Measurements from ENCODE around the gene PRKAG1. TPM values are rescaled to one million over a fixed set of nuclear protein-coding genes. Genes with fewer than 3 reads are reported as not detected.
A peak's percentile ranks its signal among the peaks of the same experiment; 100 is the strongest.

Gene PRKAG1
- total and polyA plus RNA-seq, 11 donors: 72.0 to 107 (median 97.9) TPM

GRCh38 chr12:48973941-48974673 lies 44.5 kb downstream of the PRKAG1 start:
- no peak overlapping the region for H3K27ac ChIP-seq
- 19 to 29% (median 20%) methylated on average over 9 to 19 of the region's 19 CpGs for WGBS, 4 donors
- H3K27me3 ChIP-seq: peaks cover 47 to 100% (median 94%) of the 10 kb centered on the region in 9 donors
- intact Hi-C loops (cut with DNase I): no loop called here
- H3K4me3 ChIP-seq: no peak overlapping the region
- peaks cover 7 to 54% (median 23%) of the 10 kb centered on the region in 12 donors for H3K4me1 ChIP-seq
- ATAC-seq: peak; percentile 5 to 63 (median 55)
- no peaks in the 10 kb centered on the region for H3K9me3 ChIP-seq
- TF ChIP-seq CTCF (IDR thresholded peaks at IDR 0.05) (peak; percentile 29 to 68 (median 58)), POLR2A (IDR thresholded peaks at IDR 0.05) (no peak)
- DNase-seq: peak in 3 of 5 donors; percentile 66 to 74 (median 68)
- H3K36me3 ChIP-seq: no peaks in the 10 kb centered on the region

DNA sequence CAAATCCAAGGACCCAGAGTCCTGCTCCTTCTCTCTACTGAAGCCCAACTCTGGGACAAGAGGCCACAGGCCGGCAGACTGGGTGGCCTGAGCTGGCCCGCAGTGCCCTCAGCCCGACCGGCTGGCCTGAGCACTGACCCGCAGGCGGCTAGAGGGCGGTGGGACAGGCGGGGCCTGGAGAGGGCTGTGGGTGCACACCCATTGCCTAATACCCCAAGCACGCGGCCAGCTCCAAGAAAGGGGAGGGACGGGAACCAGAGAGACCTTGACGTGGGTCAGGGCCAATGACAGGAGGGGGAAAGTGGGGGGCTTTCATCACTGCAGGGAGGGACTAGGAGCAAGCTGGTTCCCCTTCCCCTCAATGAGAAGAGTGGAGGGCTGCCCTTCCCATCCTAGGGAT lies 45.0 kb downstream of the PRKAG1 start:
- intact Hi-C loops (cut with DNase I): no loop called here
- peak in 3 of 5 donors; percentile 68 to 77 (median 76) for DNase-seq
- Histone ChIP-seq H3K9me3 (no peaks in the 10 kb centered on the region), H3K36me3 (no peaks in the 10 kb centered on the region), H3K4me3 (no peak overlapping the region), H3K27me3 (peaks cover 43 to 97% (median 88%) of the 10 kb centered on the region in 9 donors), H3K27ac (no peak overlapping the region), H3K4me1 (peaks cover 4 to 49% (median 18%) of the 10 kb centered on the region in 12 donors)
- ATAC-seq: peak in 3 of 4 donors; percentile 46 to 74 (median 71)
- WGBS, 4 donors: 19 to 58% (median 27%) methylated on average over 4 to 12 of the region's 12 CpGs
- no peak for TF ChIP-seq CTCF (IDR thresholded peaks at IDR 0.05)
- no peak for TF ChIP-seq POLR2A (IDR thresholded peaks at IDR 0.05)

- Histone ChIP-seq H3K4me3 (no peak overlapping the region), H3K27ac (no peak overlapping the region), H3K4me1 (peaks cover 0 to 44% (median 13%) of the 10 kb centered on the region in 12 donors), H3K27me3 (peaks cover 38 to 91% (median 83%) of the 10 kb centered on the region in 9 donors), H3K9me3 (no peaks in the 10 kb centered on the region), H3K36me3 (no peaks in the 10 kb centered on the region)
- intact Hi-C loops (cut with DNase I): no loop called here
- ATAC-seq: no peak
- no peak for TF ChIP-seq POLR2A (IDR thresholded peaks at IDR 0.05)
- TF ChIP-seq CTCF (IDR thresholded peaks at IDR 0.05): no peak
- 11 to 33% (median 22%) methylated on average over 3 of the region's 3 CpGs for WGBS, 4 donors
- no peak for DNase-seq
Measured at GRCh38 chr12:48972952-48973483, 45.6 kb downstream of the PRKAG1 start.

GRCh38 chr12:48972213-48972951 lies 46.2 kb downstream of the PRKAG1 start:
- intact Hi-C loops (cut with DNase I): no loop called here
- Histone ChIP-seq H3K4me1 (peaks cover 0 to 37% (median 12%) of the 10 kb centered on the region in 12 donors), H3K4me3 (no peak overlapping the region), H3K27me3 (peaks cover 32 to 85% (median 77%) of the 10 kb centered on the region in 9 donors), H3K36me3 (no peaks in the 10 kb centered on the region), H3K9me3 (no peaks in the 10 kb centered on the region), H3K27ac (no peak overlapping the region)
- WGBS, 4 donors: 15 to 25% (median 18%) methylated on average over 3 to 23 of the region's 23 CpGs
- TF ChIP-seq CTCF (IDR thresholded peaks at IDR 0.05): peak in 1 of 12 donors; percentile 10
- TF ChIP-seq POLR2A (IDR thresholded peaks at IDR 0.05): no peak
- ATAC-seq: no peak
- DNase-seq: no peak

Measured in heart left ventricle (tissue), 16 donors.